CD14-positive monocyte (primary cell): ENCODE data around the gene HNRNPC. TPM values are rescaled to one million over a fixed set of nuclear protein-coding genes. Genes with fewer than 3 reads are reported as not detected.

Experiments
- DNase-seq, 3 donors: peaks; one replicate each; pipeline ENCODE4 v3.0.0-alpha.2; 2011 to 2022
- H2AFZ ChIP-seq: 2 replicates; pipeline ENCODE4 v1.6.0; 2012; ENCODE audit warnings: mild to moderate bottlenecking, low read depth, low read length, inconsistent platforms; ENCODE audit not compliant: insufficient read depth, poor library complexity, severe bottlenecking
- H3K27ac ChIP-seq, 2 donors: 1 replicate in 1 of 2; 2 replicates in 1 of 2; pipeline ENCODE4 v1.5.1; 2012 to 2013; ENCODE audit warnings: low read length in 2 of 2, control low read depth in 1 of 2, inconsistent platforms in 1 of 2, low read depth in 1 of 2, mild to moderate bottlenecking in 1 of 2
- H3K27me3 ChIP-seq, 2 donors: one replicate each; pipeline versions ENCODE4 v1.6.0 to v1.6.1; 2011 to 2013; ENCODE audit warnings: low read length in 2 of 2; ENCODE audit not compliant: control insufficient read depth in 2 of 2, insufficient read depth in 2 of 2
- H3K36me3 ChIP-seq, 2 donors: replicated peaks in 1 of 2; 1 replicate in 1 of 2; 2 replicates in 1 of 2; pipeline versions ENCODE4 v1.5.1 to v1.6.1; 2012 to 2013; ENCODE audit warnings: low read length in 2 of 2, control low read depth in 1 of 2, inconsistent platforms in 1 of 2, mild to moderate bottlenecking in 1 of 2; ENCODE audit not compliant: insufficient read depth in 2 of 2, control insufficient read depth in 1 of 2
- H3K4me1 ChIP-seq, 2 donors: 1 replicate in 1 of 2; 2 replicates in 1 of 2; pipeline versions ENCODE4 v1.5.1 to v1.6.1; 2012 to 2013; ENCODE audit warnings: low read length in 2 of 2, control low read depth in 1 of 2, inconsistent platforms in 1 of 2, mild to moderate bottlenecking in 1 of 2, moderate library complexity in 1 of 2; ENCODE audit not compliant: insufficient read depth in 2 of 2, control insufficient read depth in 1 of 2
- H3K4me2 ChIP-seq: replicated peaks from 2 replicates; pipeline ENCODE3; 2012; ENCODE audit warnings: low read length, moderate library complexity, mild to moderate bottlenecking; ENCODE audit not compliant: poor library complexity, severe bottlenecking; ENCODE audit errors: extremely low read depth
- H3K4me3 ChIP-seq, 3 experiments: fragments of 200-600 bp in 1 of 3; sonication (generic) in 1 of 3; replicated peaks in 1 of 3; 1 replicate in 2 of 3; 2 replicates in 1 of 3; pipeline ENCODE4 v1.5.1; 2011 to 2013; ENCODE audit warnings: low read length in 3 of 3, mild to moderate bottlenecking in 3 of 3, control low read depth in 2 of 3, low read depth in 2 of 3, inconsistent platforms in 1 of 3, moderate library complexity in 1 of 3
- H3K79me2 ChIP-seq: 2 replicates; pipeline ENCODE4 v1.6.0; 2012; ENCODE audit warnings: mild to moderate bottlenecking, control low read depth, inconsistent platforms, low read length, moderate library complexity; ENCODE audit not compliant: insufficient read depth
- H3K9ac ChIP-seq: 2 replicates; pipeline ENCODE4 v1.6.0; 2017; ENCODE audit warnings: low read length, mild to moderate bottlenecking; ENCODE audit not compliant: insufficient read depth, poor library complexity, severe bottlenecking
- H3K9me3 ChIP-seq, 2 donors: replicated peaks in 1 of 2; 1 replicate in 1 of 2; 2 replicates in 1 of 2; pipeline versions ENCODE4 v1.5.1 to v1.6.1; 2012 to 2013; ENCODE audit warnings: low read length in 2 of 2, control low read depth in 1 of 2; ENCODE audit not compliant: control insufficient read depth in 1 of 2, insufficient read depth in 1 of 2
- H4K20me1 ChIP-seq: 2 replicates; pipeline ENCODE4 v1.6.0; 2012; ENCODE audit warnings: mild to moderate bottlenecking, low read length, control low read depth, moderate library complexity; ENCODE audit not compliant: insufficient read depth
- H3K27ac Mint-ChIP-seq, 7 donors: one replicate each; pipeline ENCODE4 v1.8.0; 2020; ENCODE audit warnings: mild to moderate bottlenecking in 7 of 7, mixed read lengths in 7 of 7, moderate library complexity in 6 of 7, inconsistent platforms in 2 of 7
- H3K27me3 Mint-ChIP-seq, 3 donors: one replicate each; pipeline ENCODE4 v1.8.0; 2021 to 2022; ENCODE audit warnings: low read depth in 3 of 3, mild to moderate bottlenecking in 3 of 3, mixed read lengths in 3 of 3, moderate library complexity in 3 of 3, inconsistent platforms in 1 of 3
- H3K36me3 Mint-ChIP-seq, 2 donors: one replicate each; pipeline ENCODE4 v1.8.0; 2020; ENCODE audit warnings: mixed read lengths in 2 of 2, inconsistent platforms in 1 of 2, mild to moderate bottlenecking in 1 of 2
- H3K4me1 Mint-ChIP-seq: one replicate; pipeline ENCODE4 v1.8.0; 2020; ENCODE audit warnings: mild to moderate bottlenecking, mixed read lengths
- H3K4me3 Mint-ChIP-seq, 2 donors: one replicate each; pipeline ENCODE4 v1.8.0; 2020; ENCODE audit warnings: mild to moderate bottlenecking in 2 of 2, mixed read lengths in 2 of 2, moderate library complexity in 1 of 2
- H3K9me3 Mint-ChIP-seq, 7 donors: one replicate each; pipeline ENCODE4 v1.8.0; 2020 to 2022; ENCODE audit warnings: mixed read lengths in 7 of 7, mild to moderate bottlenecking in 6 of 7, moderate library complexity in 6 of 7, inconsistent platforms in 2 of 7
- WGBS: methylation state at CpG from one replicate; pipeline ENCODE4 v1.1.5; 2013; ENCODE audit warnings: missing lambda C conversion rate; ENCODE audit not compliant: insufficient coverage; 5-methylcytosine and 5-hydroxymethylcytosine counted together
- intact Hi-C, 2 donors: fragments of 100-400 bp; cut with micrococcal nuclease; formaldehyde crosslinking; loops; one replicate each; pipeline versions ENCODE4 v1.15.0 to v1.15.1; 2023
- polyA plus RNA-seq, 3 donors: library from polyadenylated mRNA; depleted of rRNA in 1 of 3; unstranded in 2 of 3; stranded (reverse) in 1 of 3; fragments of 300-500 nt in 2 of 3; fragments of >200 nt in 1 of 3; fragmentation: Illumina TruSeq in 2 of 3; gene quantifications; 1 replicate in 2 of 3; 2 replicates in 1 of 3; pipeline ENCODE4 v1.2.3, GENCODE V29; 2012 to 2021
- TF ChIP-seq, protein P1 (sequence below): fragments of 200-600 bp; IDR thresholded peaks from one replicate; pipeline ENCODE4 v1.8.0; 2022; ENCODE audit warnings: antibody characterized with exemption, mild to moderate bottlenecking

The HNRNPC gene
- polyA plus RNA-seq, 3 donors, result 391 to 609 (median 580) TPM

DNA sequence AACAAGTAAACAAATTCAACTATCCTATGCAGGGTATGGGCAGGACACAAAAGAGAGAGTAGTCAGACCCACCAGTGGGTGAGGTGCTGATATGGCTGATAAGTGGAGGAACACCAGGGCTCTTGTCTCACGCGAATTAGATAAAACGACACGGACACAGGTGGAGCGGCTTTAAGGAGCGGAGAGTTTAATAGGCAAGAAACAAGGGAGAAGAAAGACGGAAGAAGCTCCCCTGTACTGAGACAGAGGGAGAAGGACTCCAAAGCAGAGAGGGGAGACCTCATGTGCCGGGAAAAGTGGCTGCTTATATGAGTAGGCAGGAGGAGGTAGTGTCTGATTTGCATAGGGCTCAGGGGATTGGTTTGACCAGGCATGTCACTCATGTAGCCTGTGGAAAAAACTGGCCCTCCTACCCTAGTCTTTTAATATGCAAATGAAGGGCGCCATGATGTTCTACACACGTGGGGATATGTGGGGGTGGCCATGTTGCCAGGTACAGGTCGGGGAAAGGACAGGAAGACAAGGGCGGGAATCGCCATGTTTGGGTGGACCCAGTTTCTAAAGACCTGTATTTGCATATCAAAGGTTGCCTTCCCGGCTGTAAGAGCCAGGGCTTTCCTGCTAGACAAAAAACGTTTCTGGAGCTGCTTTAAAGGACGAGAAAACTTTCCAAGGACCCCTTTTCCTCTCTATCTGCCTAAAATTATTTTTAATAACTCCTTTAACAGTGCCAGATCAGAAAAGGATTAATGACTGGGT, 39.4 kb upstream of the HNRNPC start:
- TF ChIP-seq, protein P1, sequence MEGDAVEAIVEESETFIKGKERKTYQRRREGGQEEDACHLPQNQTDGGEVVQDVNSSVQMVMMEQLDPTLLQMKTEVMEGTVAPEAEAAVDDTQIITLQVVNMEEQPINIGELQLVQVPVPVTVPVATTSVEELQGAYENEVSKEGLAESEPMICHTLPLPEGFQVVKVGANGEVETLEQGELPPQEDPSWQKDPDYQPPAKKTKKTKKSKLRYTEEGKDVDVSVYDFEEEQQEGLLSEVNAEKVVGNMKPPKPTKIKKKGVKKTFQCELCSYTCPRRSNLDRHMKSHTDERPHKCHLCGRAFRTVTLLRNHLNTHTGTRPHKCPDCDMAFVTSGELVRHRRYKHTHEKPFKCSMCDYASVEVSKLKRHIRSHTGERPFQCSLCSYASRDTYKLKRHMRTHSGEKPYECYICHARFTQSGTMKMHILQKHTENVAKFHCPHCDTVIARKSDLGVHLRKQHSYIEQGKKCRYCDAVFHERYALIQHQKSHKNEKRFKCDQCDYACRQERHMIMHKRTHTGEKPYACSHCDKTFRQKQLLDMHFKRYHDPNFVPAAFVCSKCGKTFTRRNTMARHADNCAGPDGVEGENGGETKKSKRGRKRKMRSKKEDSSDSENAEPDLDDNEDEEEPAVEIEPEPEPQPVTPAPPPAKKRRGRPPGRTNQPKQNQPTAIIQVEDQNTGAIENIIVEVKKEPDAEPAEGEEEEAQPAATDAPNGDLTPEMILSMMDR, result no peak
- Histone ChIP-seq H3K4me1 (peaks cover 25% of the 10 kb centered on the region in 2 donors), H3K9me3 (no peaks in the 10 kb centered on the region), H3K36me3 (no peaks in the 10 kb centered on the region), H2AFZ (peak overlapping the region; percentile 81), H3K27me3 (no peaks in the 10 kb centered on the region), H3K4me2 (peak overlapping the region; percentile 78), H3K27ac (peak overlapping the region in 1 of 2 donors; percentile 2), H3K4me3 (peak overlapping the region; percentile 53 to 73 (median 69)), H3K79me2 (no peaks in the 10 kb centered on the region), H3K9ac (no peak overlapping the region), H4K20me1 (no peaks in the 10 kb centered on the region)
- peak; percentile 64 to 85 (median 83) for DNase-seq
- peak overlapping the region; percentile 87 to 95 for H3K4me3 Mint-ChIP-seq
- H3K36me3 Mint-ChIP-seq, result no peaks in the 10 kb centered on the region
- H3K27me3 Mint-ChIP-seq, result peaks cover 3 to 12% (median 4%) of the 10 kb centered on the region in 3 donors
- peak overlapping the region; percentile 73 to 92 (median 86) for H3K27ac Mint-ChIP-seq
- peaks cover 0 to 3% (median 0%) of the 10 kb centered on the region in 7 donors for H3K9me3 Mint-ChIP-seq
- H3K4me1 Mint-ChIP-seq, result peaks cover 22% of the 10 kb centered on the region
- intact Hi-C loops, result no loop called here
- 9% methylated on average over 14 of the region's 16 CpGs for WGBS

- Mint-ChIP-seq H3K36me3 (no peaks in the 10 kb centered on the region), H3K4me3 (peak overlapping the region; percentile 87 to 95), H3K27me3 (peaks cover 3 to 12% (median 5%) of the 10 kb centered on the region in 3 donors), H3K27ac (peak overlapping the region in 6 of 7 donors; percentile 73 to 92 (median 87)), H3K4me1 (peaks cover 16% of the 10 kb centered on the region), H3K9me3 (peaks cover 0 to 3% (median 0%) of the 10 kb centered on the region in 7 donors)
- Histone ChIP-seq H2AFZ (peak overlapping the region; percentile 81), H3K27ac (no peak overlapping the region), H3K9me3 (no peaks in the 10 kb centered on the region), H3K4me3 (peak overlapping the region; percentile 53 to 73 (median 69)), H3K4me2 (peak overlapping the region; percentile 78), H3K36me3 (no peaks in the 10 kb centered on the region), H3K27me3 (no peaks in the 10 kb centered on the region), H3K79me2 (no peaks in the 10 kb centered on the region), H3K9ac (no peak overlapping the region), H3K4me1 (peaks cover 19% of the 10 kb centered on the region in 2 donors), H4K20me1 (no peaks in the 10 kb centered on the region)
- TF ChIP-seq, protein P1, result no peak
- DNase-seq, result no peak
- intact Hi-C loops, result no loop called here
These were observed 38.9 kb upstream of the HNRNPC start for GRCh38 chr14:21308132-21308478.
